Measurements from ENCODE around the gene ZMYND11. TPM values are rescaled to one million over a fixed set of nuclear protein-coding genes. Genes with fewer than 3 reads are reported as not detected.

Gene ZMYND11
- total and polyA plus RNA-seq, 8 donors, result 11.9 to 288 (median 42.4) TPM

GRCh38 chr10:136465-136762 is 1.2 kb downstream of the ZMYND11 start:
- TF ChIP-seq POLR2AphosphoS5 (IDR thresholded peaks at IDR 0.05) (no peak), EP300 (IDR thresholded peaks at IDR 0.05) (no peak), CTCF (IDR thresholded peaks at IDR 0.05) (no peak), POLR2A (IDR thresholded peaks at IDR 0.05) (no peak)
- Histone ChIP-seq H3K9me3 (no peaks in the 10 kb centered on the region), H3K4me3 (peak overlapping the region; percentile 72 to 82 (median 73)), H3K27me3 (no peaks in the 10 kb centered on the region), H3K36me3 (no peaks in the 10 kb centered on the region), H3K27ac (peak overlapping the region; percentile 95 to 99 (median 96)), H3K4me1 (peaks cover 3 to 67% (median 46%) of the 10 kb centered on the region in 4 donors)
- DNase-seq, result no peak
- 9 to 11% (median 11%) methylated on average over 10 of the region's 10 CpGs for WGBS, 5 donors
- intact Hi-C loops (cut with DNase I; ENCODE audit: low total_unique reads), result no loop called here

GRCh38 chr10:137031-137430 is 1.8 kb downstream of the ZMYND11 start:
- Histone ChIP-seq H3K36me3 (no peaks in the 10 kb centered on the region), H3K27me3 (no peaks in the 10 kb centered on the region), H3K27ac (no peak overlapping the region), H3K4me1 (peaks cover 4 to 68% (median 47%) of the 10 kb centered on the region in 4 donors), H3K9me3 (no peaks in the 10 kb centered on the region), H3K4me3 (peak overlapping the region in 3 of 4 donors; percentile 72 to 82 (median 74))
- TF ChIP-seq CTCF (IDR thresholded peaks at IDR 0.05) (peak in 4 of 7 experiments; percentile 14 to 43 (median 20)), EP300 (IDR thresholded peaks at IDR 0.05) (no peak)
- DNase-seq, result peak in 1 of 2 donors; percentile 53
- WGBS, 5 donors, result 59 to 86% (median 68%) methylated on average over 1 of the region's 1 CpG
- intact Hi-C loops (cut with DNase I; ENCODE audit: low total_unique reads), result no loop called here

- no peak overlapping the region for H3K27ac ChIP-seq
Measured at GRCh38 chr10:137606-138005, 2.4 kb downstream of the ZMYND11 start.

GRCh38 chr10:142371-142770 is 7.1 kb downstream of the ZMYND11 start:
- Histone ChIP-seq H3K27me3 (no peaks in the 10 kb centered on the region), H3K9me3 (no peaks in the 10 kb centered on the region), H3K36me3 (no peaks in the 10 kb centered on the region), H3K4me3 (no peak overlapping the region), H3K4me1 (peaks cover 0 to 61% (median 27%) of the 10 kb centered on the region in 4 donors), H3K27ac (no peak overlapping the region)
- intact Hi-C loops (cut with DNase I; ENCODE audit: low total_unique reads), result no loop called here
- 82 to 91% (median 86%) methylated on average over 3 of the region's 3 CpGs for WGBS, 5 donors
- no peak for DNase-seq
- TF ChIP-seq POLR2AphosphoS5 (IDR thresholded peaks at IDR 0.05) (no peak), POLR2A (IDR thresholded peaks at IDR 0.05) (no peak), CTCF (IDR thresholded peaks at IDR 0.05) (no peak), EP300 (IDR thresholded peaks at IDR 0.05) (no peak)

More at GRCh38 chr10:137606-138005, 2.4 kb downstream of the ZMYND11 start:
- DNase-seq, result no peak
- Histone ChIP-seq H3K4me3 (no peak overlapping the region), H3K36me3 (no peaks in the 10 kb centered on the region), H3K9me3 (no peaks in the 10 kb centered on the region), H3K27me3 (no peaks in the 10 kb centered on the region), H3K4me1 (peaks cover 10 to 68% (median 47%) of the 10 kb centered on the region in 4 donors)
- intact Hi-C loops (cut with DNase I; ENCODE audit: low total_unique reads), result no loop called here
- TF ChIP-seq CTCF (IDR thresholded peaks at IDR 0.05) (no peak), POLR2A (IDR thresholded peaks at IDR 0.05) (no peak), POLR2AphosphoS5 (IDR thresholded peaks at IDR 0.05) (no peak), EP300 (IDR thresholded peaks at IDR 0.05) (no peak)

Measured in stomach (tissue), 9 donors.